ENCODE data around the gene CFHR5. TPM values are rescaled to one million over a fixed set of nuclear protein-coding genes. Genes with fewer than 3 reads are reported as not detected.

CFHR5 gene
- total and polyA plus RNA-seq, 12 donors = not detected

- H3K36me3 ChIP-seq (replicated peaks in 1 of 2) = no peaks in the 10 kb centered on the region
- intact Hi-C loops (cut with DNase I) = no loop called here
- H3K4me3 ChIP-seq = no peak overlapping the region
- H3K27ac ChIP-seq = no peak overlapping the region
- H3K27me3 ChIP-seq = no peaks in the 10 kb centered on the region
- TF ChIP-seq, protein P1, sequence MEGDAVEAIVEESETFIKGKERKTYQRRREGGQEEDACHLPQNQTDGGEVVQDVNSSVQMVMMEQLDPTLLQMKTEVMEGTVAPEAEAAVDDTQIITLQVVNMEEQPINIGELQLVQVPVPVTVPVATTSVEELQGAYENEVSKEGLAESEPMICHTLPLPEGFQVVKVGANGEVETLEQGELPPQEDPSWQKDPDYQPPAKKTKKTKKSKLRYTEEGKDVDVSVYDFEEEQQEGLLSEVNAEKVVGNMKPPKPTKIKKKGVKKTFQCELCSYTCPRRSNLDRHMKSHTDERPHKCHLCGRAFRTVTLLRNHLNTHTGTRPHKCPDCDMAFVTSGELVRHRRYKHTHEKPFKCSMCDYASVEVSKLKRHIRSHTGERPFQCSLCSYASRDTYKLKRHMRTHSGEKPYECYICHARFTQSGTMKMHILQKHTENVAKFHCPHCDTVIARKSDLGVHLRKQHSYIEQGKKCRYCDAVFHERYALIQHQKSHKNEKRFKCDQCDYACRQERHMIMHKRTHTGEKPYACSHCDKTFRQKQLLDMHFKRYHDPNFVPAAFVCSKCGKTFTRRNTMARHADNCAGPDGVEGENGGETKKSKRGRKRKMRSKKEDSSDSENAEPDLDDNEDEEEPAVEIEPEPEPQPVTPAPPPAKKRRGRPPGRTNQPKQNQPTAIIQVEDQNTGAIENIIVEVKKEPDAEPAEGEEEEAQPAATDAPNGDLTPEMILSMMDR (IDR thresholded peaks at IDR 0.05) = no peak
- TF ChIP-seq POLR2A (IDR thresholded peaks at IDR 0.05) = no peak
- WGBS, 4 donors = 61 to 69% (median 65%) methylated on average over 2 of the region's 2 CpGs
- H3K9me3 ChIP-seq (replicated peaks in 1 of 3) = no peaks in the 10 kb centered on the region
- no peak for DNase-seq
- H3K4me1 ChIP-seq (replicated peaks in 1 of 2) = no peaks in the 10 kb centered on the region
These were observed 25.5 kb upstream of the CFHR5 start for GRCh38 chr1:196951711-196952394.

GRCh38 chr1:196954778-196955177, 22.6 kb upstream of the CFHR5 start:
- H3K9me3 ChIP-seq (replicated peaks in 1 of 3) = no peaks in the 10 kb centered on the region
- no peak for DNase-seq
- TF ChIP-seq, protein P1 (IDR thresholded peaks at IDR 0.05) = no peak
- no peak for TF ChIP-seq POLR2A (IDR thresholded peaks at IDR 0.05)
- no peaks in the 10 kb centered on the region for H3K4me1 ChIP-seq (replicated peaks in 1 of 2)
- H3K4me3 ChIP-seq = no peak overlapping the region
- no peak overlapping the region for H3K27ac ChIP-seq
- intact Hi-C loops (cut with DNase I) = no loop called here
- H3K27me3 ChIP-seq = no peaks in the 10 kb centered on the region
- no peaks in the 10 kb centered on the region for H3K36me3 ChIP-seq (replicated peaks in 1 of 2)
- 52 to 61% (median 55%) methylated on average over 2 of the region's 2 CpGs for WGBS, 4 donors

GRCh38 chr1:196955926-196956325, 21.4 kb upstream of the CFHR5 start:
- TF ChIP-seq POLR2A (IDR thresholded peaks at IDR 0.05) = no peak
- TF ChIP-seq, protein P1 (IDR thresholded peaks at IDR 0.05) = no peak
- Histone ChIP-seq H3K36me3 (replicated peaks in 1 of 2) (no peaks in the 10 kb centered on the region), H3K27me3 (no peaks in the 10 kb centered on the region), H3K27ac (no peak overlapping the region), H3K4me1 (replicated peaks in 1 of 2) (no peaks in the 10 kb centered on the region), H3K4me3 (no peak overlapping the region), H3K9me3 (replicated peaks in 1 of 3) (no peaks in the 10 kb centered on the region)
- 84 to 100% (median 92%) methylated on average over 1 of the region's 1 CpG for WGBS, 4 donors
- DNase-seq = no peak
- intact Hi-C loops (cut with DNase I) = no loop called here

DNA sequence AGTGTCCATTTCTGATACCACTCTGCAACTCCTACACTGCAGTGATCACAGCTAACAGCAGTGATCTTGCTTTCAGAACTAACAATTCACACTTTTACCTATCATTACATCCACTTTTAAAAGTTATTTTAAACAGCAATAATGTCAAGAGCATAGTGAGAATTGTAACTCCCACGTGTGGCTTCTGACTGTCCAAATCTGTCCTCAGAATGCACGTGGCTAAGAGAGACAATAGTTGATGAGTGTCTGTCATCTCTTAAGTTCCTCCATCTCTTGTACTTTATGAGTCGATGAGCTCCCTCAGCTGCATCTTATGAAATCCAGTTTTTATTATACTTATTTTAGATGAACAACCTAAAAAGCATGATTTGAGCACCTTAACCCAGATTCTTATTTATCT, 16.5 kb upstream of the CFHR5 start:
- WGBS, 4 donors = 45 to 65% (median 53%) methylated on average over 3 of the region's 3 CpGs
- H3K9me3 ChIP-seq (replicated peaks in 1 of 3) = no peaks in the 10 kb centered on the region
- intact Hi-C loops (cut with DNase I) = no loop called here
- no peak for DNase-seq
- TF ChIP-seq, protein P1 (IDR thresholded peaks at IDR 0.05) = no peak
- TF ChIP-seq POLR2A (IDR thresholded peaks at IDR 0.05) = no peak
- no peak overlapping the region for H3K27ac ChIP-seq
- H3K27me3 ChIP-seq = no peaks in the 10 kb centered on the region
- no peak overlapping the region for H3K4me3 ChIP-seq
- no peaks in the 10 kb centered on the region for H3K36me3 ChIP-seq (replicated peaks in 1 of 2)
- H3K4me1 ChIP-seq (replicated peaks in 1 of 2) = no peaks in the 10 kb centered on the region

Data from adrenal gland (tissue), 12 donors.